Measurements from ENCODE around the gene PRRC1.
"Not testable (repeated sequence)": the region's sequence is repeated elsewhere in the genome, so short reads cannot be mapped to it uniquely, and the experiment has no call there.

The PRRC1 gene

GRCh38 chr5:127521138-127521770 lies 3.8 kb downstream of the PRRC1 start:
- in situ Hi-C loops (cut with HindIII; ENCODE audit: low pct_ligation_motif_present, low sequenced_read_pairs) = no loop called here
- Histone ChIP-seq H3K27me3 (replicated peaks) (no peaks in the 10 kb centered on the region), H3K4me3 (ENCODE audit: low read depth, low read length) (no peak overlapping the region), H3K36me3 (replicated peaks) (peaks cover 52% of the 10 kb centered on the region), H3K27ac (no peak overlapping the region)
- no peak for DNase-seq
- TF ChIP-seq CTCF (IDR thresholded peaks at IDR 0.05; ENCODE audit: low read depth, low read length, missing control alignments) = no peak

- no peak for TF ChIP-seq CTCF (IDR thresholded peaks at IDR 0.05; ENCODE audit: low read depth, low read length, missing control alignments)
- H3K4me3 ChIP-seq (ENCODE audit: low read depth, low read length) = no peak overlapping the region
- H3K36me3 ChIP-seq (replicated peaks) = peaks cover 64% of the 10 kb centered on the region
- DNase-seq = no peak
- no peaks in the 10 kb centered on the region for H3K27me3 ChIP-seq (replicated peaks)
- in situ Hi-C loops (cut with HindIII; ENCODE audit: low pct_ligation_motif_present, low sequenced_read_pairs) = no loop called here
- no peak overlapping the region for H3K27ac ChIP-seq
Measured at GRCh38 chr5:127525181-127525580, 7.7 kb downstream of the PRRC1 start.

GRCh38 chr5:127529904-127530682 lies 12.7 kb downstream of the PRRC1 start:
- Histone ChIP-seq H3K27ac (no peak overlapping the region), H3K4me3 (ENCODE audit: low read depth, low read length) (no peak overlapping the region), H3K27me3 (replicated peaks) (no peaks in the 10 kb centered on the region), H3K36me3 (replicated peaks) (peaks cover 66% of the 10 kb centered on the region)
- in situ Hi-C loops (cut with HindIII; ENCODE audit: low pct_ligation_motif_present, low sequenced_read_pairs) = no loop called here
- no peak for DNase-seq
- TF ChIP-seq CTCF (IDR thresholded peaks at IDR 0.05; ENCODE audit: low read depth, low read length, missing control alignments) = no peak

GRCh38 chr5:127536687-127537086 lies 19.2 kb downstream of the PRRC1 start:
- no peak for TF ChIP-seq CTCF (IDR thresholded peaks at IDR 0.05; ENCODE audit: low read depth, low read length, missing control alignments)
- DNase-seq = no peak
- peaks cover 70% of the 10 kb centered on the region for H3K36me3 ChIP-seq (replicated peaks)
- H3K27me3 ChIP-seq (replicated peaks) = no peaks in the 10 kb centered on the region
- H3K27ac ChIP-seq = no peak overlapping the region
- in situ Hi-C loops (cut with HindIII; ENCODE audit: low pct_ligation_motif_present, low sequenced_read_pairs) = no loop called here
- H3K4me3 ChIP-seq (ENCODE audit: low read depth, low read length) = no peak overlapping the region

GRCh38 chr5:127540553-127540952 lies 23.1 kb downstream of the PRRC1 start:
- H3K4me3 ChIP-seq (ENCODE audit: low read depth, low read length); DNase-seq; H3K27ac ChIP-seq; in situ Hi-C loops (cut with HindIII; ENCODE audit: low pct_ligation_motif_present, low sequenced_read_pairs); H3K27me3 ChIP-seq (replicated peaks): not testable (repeated sequence)
- H3K36me3 ChIP-seq (replicated peaks) = peaks cover 42% of the 10 kb centered on the region

- H3K27ac ChIP-seq; DNase-seq; H3K27me3 ChIP-seq (replicated peaks); H3K4me3 ChIP-seq (ENCODE audit: low read depth, low read length); in situ Hi-C loops (cut with HindIII; ENCODE audit: low pct_ligation_motif_present, low sequenced_read_pairs): not testable (repeated sequence)
- H3K36me3 ChIP-seq (replicated peaks) = peaks cover 24% of the 10 kb centered on the region
Measured at GRCh38 chr5:127545249-127545648, 27.8 kb downstream of the PRRC1 start.

Data from brain microvascular endothelial cell (primary cell).